ENCODE data around the gene SEMA5A.

Gene SEMA5A

DNA sequence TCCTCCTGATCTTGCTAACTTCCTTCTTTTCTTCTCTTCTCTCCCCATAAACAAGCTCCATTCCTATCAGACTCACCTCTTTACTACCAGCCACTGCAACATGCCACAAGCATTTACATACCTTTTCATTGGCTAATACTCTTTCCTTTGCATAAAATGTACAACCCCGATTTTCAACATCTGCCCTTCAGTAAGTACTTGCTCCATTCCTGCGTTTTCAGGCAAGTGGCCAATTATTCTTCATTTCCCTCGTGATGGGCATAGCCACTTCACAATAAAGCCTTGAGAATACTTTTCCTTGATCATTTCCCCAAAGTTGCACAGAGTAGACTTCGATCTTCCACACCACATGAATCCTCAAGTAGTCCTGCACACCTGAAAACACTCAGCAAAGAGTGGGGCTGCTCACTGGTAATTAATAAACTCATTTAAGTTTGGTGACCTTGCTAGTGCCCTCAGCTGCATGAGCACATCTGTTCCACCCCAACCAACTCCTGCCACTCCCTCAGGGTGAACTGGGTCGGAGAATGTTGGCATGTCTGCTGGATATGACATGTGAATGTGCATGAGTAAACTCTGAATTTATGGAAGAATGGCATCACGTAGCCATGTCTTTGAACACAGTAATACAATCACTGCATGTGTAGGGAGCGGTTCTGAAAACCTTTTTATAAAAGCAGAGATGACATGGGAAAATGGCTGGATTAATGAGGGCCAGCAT, 535.8 kb downstream of the SEMA5A start:
- TF ChIP-seq, protein P1, sequence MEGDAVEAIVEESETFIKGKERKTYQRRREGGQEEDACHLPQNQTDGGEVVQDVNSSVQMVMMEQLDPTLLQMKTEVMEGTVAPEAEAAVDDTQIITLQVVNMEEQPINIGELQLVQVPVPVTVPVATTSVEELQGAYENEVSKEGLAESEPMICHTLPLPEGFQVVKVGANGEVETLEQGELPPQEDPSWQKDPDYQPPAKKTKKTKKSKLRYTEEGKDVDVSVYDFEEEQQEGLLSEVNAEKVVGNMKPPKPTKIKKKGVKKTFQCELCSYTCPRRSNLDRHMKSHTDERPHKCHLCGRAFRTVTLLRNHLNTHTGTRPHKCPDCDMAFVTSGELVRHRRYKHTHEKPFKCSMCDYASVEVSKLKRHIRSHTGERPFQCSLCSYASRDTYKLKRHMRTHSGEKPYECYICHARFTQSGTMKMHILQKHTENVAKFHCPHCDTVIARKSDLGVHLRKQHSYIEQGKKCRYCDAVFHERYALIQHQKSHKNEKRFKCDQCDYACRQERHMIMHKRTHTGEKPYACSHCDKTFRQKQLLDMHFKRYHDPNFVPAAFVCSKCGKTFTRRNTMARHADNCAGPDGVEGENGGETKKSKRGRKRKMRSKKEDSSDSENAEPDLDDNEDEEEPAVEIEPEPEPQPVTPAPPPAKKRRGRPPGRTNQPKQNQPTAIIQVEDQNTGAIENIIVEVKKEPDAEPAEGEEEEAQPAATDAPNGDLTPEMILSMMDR (IDR thresholded peaks at IDR 0.05; ENCODE audit: insufficient read depth, missing control alignments): no peak
- no peak for FAIRE-seq
- no peak for DNase-seq (ENCODE audit: insufficient read length, low spot score)

- FAIRE-seq: no peak
- TF ChIP-seq, protein P1 (IDR thresholded peaks at IDR 0.05; ENCODE audit: insufficient read depth, missing control alignments): no peak
- no peak for DNase-seq (ENCODE audit: insufficient read length, low spot score)
These were observed 548.3 kb downstream of the SEMA5A start for GRCh38 chr5:8997542-8998070.

DNA sequence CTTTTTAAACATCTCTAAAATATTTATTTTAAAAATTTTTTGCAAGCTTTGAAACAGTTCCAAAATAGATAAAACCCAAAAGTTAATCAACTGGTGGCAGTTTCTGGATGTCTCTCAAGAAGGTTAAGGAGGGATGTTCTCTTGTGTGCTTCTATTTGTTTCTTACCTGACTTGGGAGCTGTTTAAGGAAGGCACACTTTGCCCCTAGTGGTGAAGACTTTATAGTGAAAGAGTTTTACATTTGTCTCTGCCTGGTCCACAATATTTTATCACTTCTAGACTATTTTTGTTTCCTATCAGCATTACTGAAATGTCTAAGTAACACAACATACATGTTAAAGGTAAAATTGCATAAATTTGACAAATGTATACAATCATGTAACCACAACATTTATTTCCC, 552.8 kb downstream of the SEMA5A start:
- TF ChIP-seq, protein P1 (IDR thresholded peaks at IDR 0.05; ENCODE audit: insufficient read depth, missing control alignments): no peak
- DNase-seq (ENCODE audit: insufficient read length, low spot score) (no peak), FAIRE-seq (no peak)

Measured in D721Med (cell line).